ENCODE measurements around the gene TLE4. TPM values are rescaled to one million over a fixed set of nuclear protein-coding genes. Genes with fewer than 3 reads are reported as not detected.

TLE4 gene
- total RNA-seq, 1 experiment from 2014 or later: 8.7 TPM

- CTCF ChIA-PET: interaction anchor here (0.6 to 1.2 kb wide), 6 partner anchors 14 to 715 kb away, joined by 3 to 4 read pairs (median 3); no protein-coding TSS in a partner anchor
- intact Hi-C loops (cut with micrococcal nuclease): loop anchor here (5.0 to 10.0 kb wide), 3 partner anchors 89 to 972 kb away; no protein-coding TSS in a partner anchor
- Mint-ChIP-seq H3K36me3 (ENCODE audit: insufficient read depth, unreplicated experiment) (peaks cover 6% of the 10 kb centered on the region), H3K4me1 (ENCODE audit: insufficient read depth, unreplicated experiment) (peaks cover 17% of the 10 kb centered on the region), H3K4me3 (ENCODE audit: unreplicated experiment) (no peak overlapping the region), H3K27me3 (ENCODE audit: insufficient read depth, unreplicated experiment) (no peaks in the 10 kb centered on the region), H3K9me3 (ENCODE audit: unreplicated experiment) (no peaks in the 10 kb centered on the region), H3K27ac (ENCODE audit: low read depth, unreplicated experiment) (peak overlapping the region; percentile 86)
- POLR2A ChIA-PET: interaction anchor here (1.0 to 1.3 kb wide), 4 partner anchors 96 to 408 kb away, joined by 3 to 5 read pairs (median 4); no protein-coding TSS in a partner anchor
- DNase-seq (ENCODE audit: unreplicated experiment): no peak
- BruUV-seq (replicated peaks): no TSS peak
- TF ChIP-seq CTCF (IDR thresholded peaks at IDR 0.05; ENCODE audit: unreplicated experiment): no peak
Observed at GRCh38 chr9:79574136-79574535, 2.4 kb downstream of the TLE4 start.

GRCh38 chr9:79574781-79575180 is 3.0 kb downstream of the TLE4 start:
- ChIA-PET POLR2A (interaction anchor here (0.5 to 1.0 kb wide), 2 partner anchors 29 to 96 kb away, joined by 3 read pairs; no protein-coding TSS in a partner anchor), CTCF (no interaction called here)
- intact Hi-C loops (cut with micrococcal nuclease): loop anchor here (5.0 to 10.0 kb wide), 3 partner anchors 90 to 972 kb away; no protein-coding TSS in a partner anchor
- Mint-ChIP-seq H3K27me3 (ENCODE audit: insufficient read depth, unreplicated experiment) (no peaks in the 10 kb centered on the region), H3K4me1 (ENCODE audit: insufficient read depth, unreplicated experiment) (peaks cover 17% of the 10 kb centered on the region), H3K36me3 (ENCODE audit: insufficient read depth, unreplicated experiment) (peaks cover 6% of the 10 kb centered on the region), H3K4me3 (ENCODE audit: unreplicated experiment) (no peak overlapping the region), H3K27ac (ENCODE audit: low read depth, unreplicated experiment) (peak overlapping the region; percentile 86), H3K9me3 (ENCODE audit: unreplicated experiment) (no peaks in the 10 kb centered on the region)
- BruUV-seq (replicated peaks): no TSS peak
- TF ChIP-seq CTCF (IDR thresholded peaks at IDR 0.05; ENCODE audit: unreplicated experiment): no peak
- DNase-seq (ENCODE audit: unreplicated experiment): no peak

GRCh38 chr9:79575547-79575946 is 3.8 kb downstream of the TLE4 start:
- no peak for DNase-seq (ENCODE audit: unreplicated experiment)
- TF ChIP-seq CTCF (IDR thresholded peaks at IDR 0.05; ENCODE audit: unreplicated experiment): no peak
- no TSS peak for BruUV-seq (replicated peaks)
- ChIA-PET CTCF (no interaction called here), POLR2A (interaction anchor here (0.5 kb wide), 1 partner anchor 29 kb away, joined by 3 read pairs; no protein-coding TSS in a partner anchor)
- H3K4me1 Mint-ChIP-seq (ENCODE audit: insufficient read depth, unreplicated experiment): peaks cover 17% of the 10 kb centered on the region
- intact Hi-C loops (cut with micrococcal nuclease): loop anchor here (10.0 kb wide), 2 partner anchors 91 to 99 kb away; no protein-coding TSS in a partner anchor
- no peak overlapping the region for H3K27ac Mint-ChIP-seq (ENCODE audit: low read depth, unreplicated experiment)
- no peak overlapping the region for H3K4me3 Mint-ChIP-seq (ENCODE audit: unreplicated experiment)
- no peaks in the 10 kb centered on the region for H3K27me3 Mint-ChIP-seq (ENCODE audit: insufficient read depth, unreplicated experiment)
- H3K36me3 Mint-ChIP-seq (ENCODE audit: insufficient read depth, unreplicated experiment): peaks cover 6% of the 10 kb centered on the region
- no peaks in the 10 kb centered on the region for H3K9me3 Mint-ChIP-seq (ENCODE audit: unreplicated experiment)

GRCh38 chr9:79577969-79578723 is 6.4 kb downstream of the TLE4 start:
- no peaks in the 10 kb centered on the region for H3K9me3 Mint-ChIP-seq (ENCODE audit: unreplicated experiment)
- intact Hi-C loops (cut with micrococcal nuclease): loop anchor here (10.0 kb wide), 2 partner anchors 93 to 97 kb away; no protein-coding TSS in a partner anchor

More at GRCh38 chr9:79577969-79578723, 6.4 kb downstream of the TLE4 start:
- ChIA-PET CTCF (interaction anchor here (0.7 kb wide), 2 partner anchors 50 to 453 kb away, joined by 3 to 4 read pairs; no protein-coding TSS in a partner anchor), POLR2A (interaction anchor here (0.5 to 0.6 kb wide), 2 partner anchors 528 to 861 kb away, joined by 4 to 5 read pairs; no protein-coding TSS in a partner anchor)
- no peak overlapping the region for H3K27ac Mint-ChIP-seq (ENCODE audit: low read depth, unreplicated experiment)
- no peak for TF ChIP-seq CTCF (IDR thresholded peaks at IDR 0.05; ENCODE audit: unreplicated experiment)
- peaks cover 20% of the 10 kb centered on the region for H3K4me1 Mint-ChIP-seq (ENCODE audit: insufficient read depth, unreplicated experiment)
- H3K27me3 Mint-ChIP-seq (ENCODE audit: insufficient read depth, unreplicated experiment): no peaks in the 10 kb centered on the region
- H3K36me3 Mint-ChIP-seq (ENCODE audit: insufficient read depth, unreplicated experiment): peaks cover 6% of the 10 kb centered on the region
- BruUV-seq (replicated peaks): no TSS peak
- H3K4me3 Mint-ChIP-seq (ENCODE audit: unreplicated experiment): no peak overlapping the region
- DNase-seq (ENCODE audit: unreplicated experiment): no peak
